Measurements from ENCODE around the gene KCNJ18. TPM values are rescaled to one million over a fixed set of nuclear protein-coding genes. Genes with fewer than 3 reads are reported as not detected.
"Not testable (repeated sequence)": the region's sequence is repeated elsewhere in the genome, so short reads cannot be mapped to it uniquely, and the experiment has no call there.

Gene KCNJ18
- total RNA-seq (2014; rRNA removed; shearing (Covaris generic)): not detected in 2 replicates
- polyA plus RNA-seq (2015; cell fraction: cytosol; rRNA removed): not detected in 2 replicates
- not detected in 2 replicates for polyA plus RNA-seq (2015; cell fraction: nucleus; rRNA removed)

DNA sequence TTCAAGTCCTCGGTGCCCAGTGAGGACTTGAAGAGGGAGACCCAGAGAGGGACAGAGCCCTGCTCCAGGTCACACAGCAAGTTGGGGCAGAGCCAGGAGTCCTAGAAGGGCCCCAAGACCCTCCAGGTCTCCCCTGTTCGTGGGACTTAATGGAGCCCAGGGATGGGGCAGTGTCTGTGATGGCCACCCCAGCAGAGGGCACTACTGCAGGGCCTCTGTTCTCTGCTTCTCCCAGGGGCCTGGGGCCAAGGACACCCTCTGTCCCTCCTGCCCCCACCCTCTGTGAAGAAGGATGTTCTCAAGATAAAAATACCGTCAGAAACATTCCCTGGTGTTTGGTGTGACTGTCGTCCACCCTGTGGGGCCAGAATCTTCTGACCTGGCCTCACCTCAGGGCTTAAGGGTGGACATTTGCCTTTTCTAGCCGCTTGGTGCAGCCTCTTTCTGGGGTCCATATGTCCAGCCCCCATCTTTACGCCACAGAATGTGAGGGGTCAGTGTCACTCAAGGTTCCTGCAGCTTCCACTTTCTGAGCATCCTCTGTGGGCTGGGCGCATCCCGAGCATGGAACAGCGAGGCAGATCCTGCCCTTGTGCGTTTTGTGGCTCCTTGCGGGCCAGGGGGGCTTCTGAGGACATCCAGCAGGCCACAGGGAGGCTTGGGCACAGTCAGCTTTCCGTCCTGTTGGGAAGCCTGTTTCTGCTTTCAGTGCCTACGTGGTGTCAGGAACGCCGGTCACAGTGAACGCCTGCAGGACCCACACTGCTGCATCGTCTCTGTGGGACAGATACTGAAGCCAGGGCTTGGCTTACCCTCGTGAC lies at the start of gene KCNJ18:
Gene KCNJ18, plus strand, starts transcription at position 641 of the 821 bp plus-strand sequence. CDS start 10,264 bp downstream, outside the sequence.
- DNase-seq (ENCODE audit: low read depth, low spot score); in situ Hi-C loops (cut with HindIII; ENCODE audit: low pct_unique_long_range_greater_than_20kb, low sequenced_read_pairs): not testable (repeated sequence)

- in situ Hi-C loops (cut with HindIII; ENCODE audit: low pct_unique_long_range_greater_than_20kb, low sequenced_read_pairs); DNase-seq (ENCODE audit: low read depth, low spot score): not testable (repeated sequence)
Measured at GRCh38 chr17:21648125-21648524, 44.2 kb upstream of the KCNJ18 start.

- DNase-seq (ENCODE audit: low read depth, low spot score); in situ Hi-C loops (cut with HindIII; ENCODE audit: low pct_unique_long_range_greater_than_20kb, low sequenced_read_pairs): not testable (repeated sequence)
Measured at GRCh38 chr17:21650043-21650442, 42.3 kb upstream of the KCNJ18 start.

GRCh38 chr17:21652049-21652448 lies 40.3 kb upstream of the KCNJ18 start:
- in situ Hi-C loops (cut with HindIII; ENCODE audit: low pct_unique_long_range_greater_than_20kb, low sequenced_read_pairs); DNase-seq (ENCODE audit: low read depth, low spot score): not testable (repeated sequence)

GRCh38 chr17:21653211-21653610 lies 39.1 kb upstream of the KCNJ18 start:
- in situ Hi-C loops (cut with HindIII; ENCODE audit: low pct_unique_long_range_greater_than_20kb, low sequenced_read_pairs); DNase-seq (ENCODE audit: low read depth, low spot score): not testable (repeated sequence)

- DNase-seq (ENCODE audit: low read depth, low spot score); in situ Hi-C loops (cut with HindIII; ENCODE audit: low pct_unique_long_range_greater_than_20kb, low sequenced_read_pairs): not testable (repeated sequence)
Measured at GRCh38 chr17:21656518-21657309, 35.6 kb upstream of the KCNJ18 start.

DNA sequence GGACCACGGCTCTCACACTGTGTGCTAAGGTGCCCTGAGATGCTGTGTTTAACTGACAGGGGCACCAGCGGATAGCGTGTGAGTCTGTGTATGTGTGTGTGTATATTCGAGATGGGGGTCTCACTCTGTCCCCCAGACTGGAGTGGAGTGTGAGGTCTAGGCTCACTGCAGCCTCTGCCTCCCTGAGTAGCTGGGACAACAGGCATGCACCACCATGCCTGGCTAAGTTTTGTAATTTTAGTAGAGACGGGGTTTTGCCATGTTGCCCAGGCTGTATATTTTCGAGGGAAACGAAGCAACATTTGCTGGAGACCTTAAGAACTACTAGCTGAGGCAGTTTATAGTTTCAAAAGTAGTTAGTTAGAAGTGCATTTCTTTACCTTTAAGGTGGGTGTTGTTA lies 32.7 kb upstream of the KCNJ18 start:
- in situ Hi-C loops (cut with HindIII; ENCODE audit: low pct_unique_long_range_greater_than_20kb, low sequenced_read_pairs); DNase-seq (ENCODE audit: low read depth, low spot score): not testable (repeated sequence)

DNA sequence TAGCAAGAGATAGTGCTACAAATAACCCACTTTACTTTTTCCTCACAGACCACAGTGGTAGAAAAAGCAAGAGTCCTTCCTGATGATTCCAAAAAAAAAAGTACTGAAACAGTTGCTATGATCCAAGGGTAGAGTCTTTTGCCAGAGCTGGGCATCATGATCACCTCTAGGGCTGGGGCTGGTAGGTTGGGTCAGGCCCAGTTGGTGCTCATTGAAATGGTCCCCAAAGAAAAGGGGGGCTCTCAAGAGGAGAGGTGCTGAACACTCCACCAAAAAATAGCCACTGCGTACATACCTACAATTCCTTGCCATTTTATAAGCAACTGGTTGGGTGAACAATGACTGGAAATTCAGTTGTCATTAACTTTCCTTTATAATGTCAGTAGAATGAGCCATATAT lies 30.9 kb upstream of the KCNJ18 start:
- in situ Hi-C loops (cut with HindIII; ENCODE audit: low pct_unique_long_range_greater_than_20kb, low sequenced_read_pairs); DNase-seq (ENCODE audit: low read depth, low spot score): not testable (repeated sequence)

GRCh38 chr17:21663166-21663565 lies 29.2 kb upstream of the KCNJ18 start:
- in situ Hi-C loops (cut with HindIII; ENCODE audit: low pct_unique_long_range_greater_than_20kb, low sequenced_read_pairs); DNase-seq (ENCODE audit: low read depth, low spot score): not testable (repeated sequence)

DNA sequence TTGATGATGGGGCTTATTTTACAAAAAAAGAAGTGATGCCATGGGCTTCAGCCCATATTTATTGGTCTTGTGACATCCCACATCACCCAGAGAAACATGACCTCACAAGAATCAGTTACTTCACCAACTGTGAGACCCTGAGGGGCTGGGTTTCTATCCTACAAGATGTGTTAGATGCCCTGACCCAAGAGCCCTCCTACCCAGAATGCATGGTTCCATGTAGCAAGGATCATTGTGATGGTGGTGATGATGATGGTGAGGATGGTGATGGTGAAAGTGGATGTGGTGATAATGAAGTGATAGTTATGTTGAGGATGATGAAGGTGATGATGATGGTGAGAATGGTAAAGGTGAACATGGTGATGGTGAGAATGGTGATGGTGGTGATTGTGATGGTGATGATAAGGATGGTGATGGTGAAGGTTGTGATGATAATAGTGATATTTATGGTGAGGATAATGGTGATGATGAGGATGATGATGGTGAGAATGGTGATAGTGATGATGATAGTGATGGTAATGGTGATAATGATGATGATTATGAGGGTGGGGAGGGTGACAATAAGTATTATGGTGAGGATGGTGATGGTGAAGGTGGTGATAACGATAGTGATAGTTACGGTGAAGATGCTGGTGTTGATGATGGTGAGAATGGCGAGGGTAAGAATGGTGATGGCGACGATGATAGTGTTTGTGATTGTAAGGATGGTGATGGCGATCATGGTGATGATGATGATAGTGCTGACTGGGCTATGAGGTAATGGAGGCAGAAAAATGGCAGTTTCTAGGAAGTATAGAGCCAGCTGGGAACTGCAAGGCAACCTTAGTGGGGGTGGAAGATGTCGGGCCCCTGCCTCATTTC lies 28.5 kb upstream of the KCNJ18 start:
- in situ Hi-C loops (cut with HindIII; ENCODE audit: low pct_unique_long_range_greater_than_20kb, low sequenced_read_pairs); DNase-seq (ENCODE audit: low read depth, low spot score): not testable (repeated sequence)

- in situ Hi-C loops (cut with HindIII; ENCODE audit: low pct_unique_long_range_greater_than_20kb, low sequenced_read_pairs); DNase-seq (ENCODE audit: low read depth, low spot score): not testable (repeated sequence)
Measured at GRCh38 chr17:21665171-21665570, 27.2 kb upstream of the KCNJ18 start.

DNA sequence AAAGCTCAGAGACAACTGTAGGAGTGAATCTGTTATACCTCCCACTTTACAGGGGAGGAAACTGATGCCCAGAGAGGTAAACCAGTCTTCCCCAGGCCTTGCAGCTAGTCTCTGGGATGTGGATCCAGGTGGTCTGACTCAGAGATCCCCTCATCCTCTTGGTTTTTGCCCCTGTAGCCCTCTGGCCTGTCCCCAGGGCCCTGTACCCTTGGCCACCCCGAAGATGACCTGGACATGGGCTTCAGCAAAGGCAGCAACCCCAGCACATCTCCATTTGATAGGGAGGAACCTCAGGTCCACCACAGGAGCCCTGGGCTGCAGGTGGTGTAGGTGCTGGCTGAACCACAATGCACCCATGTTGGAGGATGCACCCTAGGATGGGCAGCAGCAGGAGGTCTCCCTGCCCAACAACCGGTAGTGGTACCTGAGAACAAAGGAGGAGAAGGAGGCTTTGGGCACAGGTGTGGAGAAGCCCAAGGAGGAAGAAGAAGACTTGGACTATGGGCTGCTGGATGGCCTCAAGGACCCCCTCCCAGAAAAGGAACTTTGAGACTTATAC lies 26.3 kb upstream of the KCNJ18 start:
- DNase-seq (ENCODE audit: low read depth, low spot score); in situ Hi-C loops (cut with HindIII; ENCODE audit: low pct_unique_long_range_greater_than_20kb, low sequenced_read_pairs): not testable (repeated sequence)

- in situ Hi-C loops (cut with HindIII; ENCODE audit: low pct_unique_long_range_greater_than_20kb, low sequenced_read_pairs); DNase-seq (ENCODE audit: low read depth, low spot score): not testable (repeated sequence)
Measured at GRCh38 chr17:21666711-21667412, 25.5 kb upstream of the KCNJ18 start.

DNA sequence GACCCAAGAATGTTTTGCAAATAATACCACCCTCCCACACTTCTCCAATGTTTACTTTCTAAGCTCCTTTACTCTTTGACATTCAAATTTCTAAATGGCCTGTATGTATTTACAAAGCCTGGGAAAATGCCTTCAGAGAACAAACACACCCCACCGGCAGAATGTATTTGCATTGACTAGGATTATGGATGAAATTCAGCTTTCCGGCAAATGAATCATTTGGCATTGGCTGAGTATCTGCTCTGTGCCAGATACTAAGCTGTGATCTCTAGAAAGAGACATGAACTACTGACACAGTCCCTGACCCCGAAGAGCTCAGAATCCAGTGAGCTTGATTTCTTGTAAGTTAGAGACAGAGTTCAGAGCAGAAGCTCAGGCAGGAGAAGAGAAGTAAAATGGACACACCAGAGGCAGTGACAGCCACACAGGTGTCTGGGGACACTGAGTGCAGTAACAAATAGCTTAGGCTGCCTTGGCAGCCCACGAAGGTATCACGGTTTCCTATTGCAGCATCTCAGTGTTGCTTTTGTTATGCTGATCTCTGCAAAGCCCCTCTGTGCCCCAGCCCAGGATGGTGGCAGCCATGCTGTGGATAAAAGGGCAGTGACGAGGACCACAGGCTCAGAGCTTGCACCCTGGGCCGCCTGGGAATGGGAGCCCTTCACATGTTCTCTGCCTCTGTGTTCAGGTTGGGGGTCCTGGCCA lies 24.8 kb upstream of the KCNJ18 start:
- in situ Hi-C loops (cut with HindIII; ENCODE audit: low pct_unique_long_range_greater_than_20kb, low sequenced_read_pairs); DNase-seq (ENCODE audit: low read depth, low spot score): not testable (repeated sequence)

DNA sequence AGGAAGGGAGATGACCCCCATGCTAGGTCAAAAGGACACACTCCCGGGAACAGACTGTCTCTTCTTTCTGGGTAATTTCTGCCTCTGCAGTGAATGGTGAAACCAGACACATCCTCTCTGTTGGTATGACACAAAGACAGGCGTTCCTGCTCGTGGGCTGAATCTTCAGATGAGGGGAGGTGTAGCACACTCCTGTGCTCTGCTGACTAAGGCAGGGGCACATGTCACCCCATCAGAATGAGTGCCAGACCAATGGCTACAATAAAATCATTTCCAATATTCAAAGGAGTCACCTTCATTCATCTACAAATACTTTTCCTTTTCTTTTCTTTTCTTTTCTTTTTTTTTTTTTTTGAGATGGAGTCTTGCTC lies 24.2 kb upstream of the KCNJ18 start:
- DNase-seq (ENCODE audit: low read depth, low spot score); in situ Hi-C loops (cut with HindIII; ENCODE audit: low pct_unique_long_range_greater_than_20kb, low sequenced_read_pairs): not testable (repeated sequence)
